SIG-M5 treated with dmso at 0.1 percent for 504 hours (cell line): ENCODE data around the gene INHBB.

Source experiments
- DNase-seq: peaks from one replicate; lab custom pipeline; 2025; ENCODE audit not compliant: unreplicated experiment; lab: John Stamatoyannopoulos, UW

INHBB gene

GRCh38 chr2:120354467-120354866 is 8.5 kb downstream of the INHBB start:
- DNase-seq = no peak

GRCh38 chr2:120354935-120355779 is 9.2 kb downstream of the INHBB start:
- DNase-seq = no peak

DNA sequence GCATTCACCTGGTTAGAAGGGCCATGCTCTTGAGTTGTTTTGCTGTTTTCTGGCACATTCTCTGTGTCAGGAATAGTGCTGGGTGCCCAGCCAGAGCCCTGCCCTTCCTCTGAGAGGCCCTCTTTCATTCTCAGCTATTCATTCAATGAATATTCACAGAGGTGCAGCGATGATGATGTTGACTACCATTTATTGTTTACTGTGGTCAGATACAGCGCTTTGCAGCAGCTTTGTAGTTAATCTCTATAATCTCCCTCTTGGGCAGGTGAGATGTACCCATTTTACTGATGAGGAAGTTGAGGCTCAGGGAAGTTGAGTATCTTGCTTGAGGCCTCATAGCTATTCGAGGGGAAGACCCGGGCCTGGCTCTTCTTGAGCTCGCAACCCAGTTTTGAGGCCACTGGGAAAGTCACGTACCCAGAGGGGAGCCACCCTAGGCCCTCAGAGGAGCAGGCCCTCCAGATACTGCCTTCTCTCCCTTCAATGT is 9.9 kb downstream of the INHBB start:
- DNase-seq = no peak

DNA sequence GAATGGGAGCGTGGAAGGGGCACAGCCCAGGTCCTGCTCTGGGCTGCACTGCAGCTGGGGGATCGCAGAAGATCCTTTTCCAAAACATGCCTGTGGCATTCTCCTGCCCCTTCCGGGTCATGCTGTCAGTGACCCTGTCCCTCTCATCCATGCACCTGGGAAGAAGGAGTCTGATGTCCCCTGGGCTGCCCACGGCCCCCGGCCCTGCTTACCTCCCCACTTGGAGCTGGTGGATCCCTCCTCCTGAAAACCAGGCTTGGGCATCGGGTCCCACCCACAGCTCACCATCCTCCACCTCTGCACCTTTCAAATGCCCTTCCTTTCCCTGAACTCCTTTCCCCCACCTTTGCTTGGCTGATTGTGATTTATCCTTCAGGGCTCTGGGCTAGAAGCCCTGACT is 11.8 kb downstream of the INHBB start:
- no peak for DNase-seq

DNA sequence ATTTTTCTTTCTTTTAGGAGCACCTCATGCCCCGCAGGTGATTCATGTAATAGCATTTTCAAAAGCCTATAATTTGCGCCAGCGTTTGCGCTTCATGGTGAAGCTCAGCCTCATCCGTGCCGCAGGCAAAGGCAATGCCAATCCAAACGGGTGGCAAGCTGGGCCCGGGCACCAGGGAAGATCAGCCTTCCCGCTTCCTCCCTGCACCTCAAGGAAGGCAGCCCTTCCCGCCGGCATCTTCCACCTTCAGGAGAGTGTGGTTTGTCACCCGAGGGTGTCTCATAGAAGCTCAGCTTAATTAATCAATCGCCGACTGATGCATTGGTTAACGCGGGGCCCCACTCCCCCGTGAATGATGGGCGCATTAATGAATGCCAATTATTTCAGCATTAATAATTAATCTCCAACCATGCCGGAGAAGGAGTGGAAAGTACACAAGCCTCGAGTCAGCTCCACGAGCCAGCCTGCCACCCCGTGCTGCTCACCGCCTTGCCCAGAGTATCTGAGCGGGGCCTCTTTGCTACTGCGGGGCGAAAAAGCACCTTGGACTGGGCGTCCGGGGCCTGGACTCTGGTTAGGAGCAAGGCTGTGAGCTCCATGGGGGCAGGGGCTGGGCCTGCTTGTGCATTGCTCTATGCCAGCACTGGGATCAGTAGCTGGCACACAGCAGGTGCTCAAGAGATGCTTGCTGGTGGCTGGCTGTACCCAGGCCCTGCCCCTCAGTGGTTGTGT is 13.0 kb downstream of the INHBB start:
- no peak for DNase-seq

DNA sequence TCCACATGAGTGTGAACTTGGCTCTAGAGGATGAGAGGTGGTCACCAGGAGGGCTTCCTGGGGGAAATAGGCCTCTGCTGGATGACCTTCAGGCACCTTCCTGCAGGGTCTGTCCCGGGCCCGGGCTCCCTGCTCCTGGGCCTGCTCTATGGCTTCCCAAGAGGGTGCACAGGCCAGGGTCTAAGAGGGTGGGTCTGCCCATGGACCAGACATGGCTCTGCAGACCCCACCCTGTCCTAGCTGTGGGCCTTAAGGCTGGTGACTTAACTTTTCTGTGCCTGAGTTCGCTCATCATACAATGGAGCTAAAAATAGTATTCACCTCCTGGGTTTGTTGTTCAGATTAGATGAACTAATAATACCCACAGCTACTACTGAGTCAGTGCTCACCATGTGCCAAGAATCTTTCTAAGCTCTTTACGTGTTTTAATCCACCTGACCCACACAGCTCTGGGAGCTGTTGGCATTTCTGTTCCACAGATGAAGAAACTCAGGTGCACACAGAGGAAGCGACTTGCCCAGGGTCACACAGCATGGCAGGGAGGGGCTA is 14.4 kb downstream of the INHBB start:
- no peak for DNase-seq

DNA sequence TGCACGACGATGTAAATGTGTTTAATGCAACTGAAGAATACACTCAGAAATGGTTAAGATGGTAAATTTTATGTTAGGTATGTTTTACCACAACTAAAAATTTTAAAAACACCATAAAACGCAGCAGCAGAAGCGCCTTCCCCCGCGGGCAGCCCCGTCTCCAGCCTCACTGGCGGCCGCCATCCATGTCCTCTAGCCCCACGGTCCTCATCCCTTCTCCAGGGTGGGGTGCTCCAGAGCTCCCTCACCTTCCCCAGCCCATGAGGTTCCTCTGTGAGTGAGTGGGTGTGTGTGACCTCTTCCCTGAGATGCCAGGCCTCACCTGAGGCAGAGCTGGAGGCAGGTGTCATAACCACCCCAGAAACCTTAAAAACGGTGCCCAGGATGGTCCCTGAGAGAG is 17.0 kb downstream of the INHBB start:
- DNase-seq = no peak

DNA sequence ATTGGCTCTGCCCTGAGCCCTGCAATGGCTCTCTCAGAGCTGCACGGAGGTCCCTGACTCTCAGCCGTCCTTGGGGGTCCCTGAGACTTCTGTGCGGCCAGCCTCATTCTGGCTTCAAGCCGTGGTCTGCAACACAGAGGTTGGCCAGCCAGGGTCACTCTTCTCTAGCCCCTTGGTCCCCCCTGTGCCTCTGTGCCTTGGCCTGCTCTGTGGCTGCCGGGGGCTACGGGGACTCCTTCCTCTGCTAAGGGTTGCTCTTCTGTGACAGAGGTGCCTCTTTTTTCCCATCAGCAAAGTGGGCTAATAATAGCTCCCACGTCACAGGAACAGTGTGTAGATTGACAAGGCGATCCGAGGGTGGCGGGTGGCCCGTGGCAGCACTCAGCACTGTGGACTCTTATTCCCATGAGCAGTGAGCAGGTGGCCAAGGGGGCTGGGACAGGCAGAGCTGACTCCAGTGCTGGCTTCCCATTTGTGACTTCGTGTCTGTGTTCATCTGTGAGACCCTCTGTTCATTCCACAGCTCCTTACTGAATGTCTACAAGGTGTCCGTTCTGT is 19.4 kb downstream of the INHBB start:
- no peak for DNase-seq

- DNase-seq = no peak
Observed at GRCh38 chr2:120366698-120367097, 20.8 kb downstream of the INHBB start.

DNA sequence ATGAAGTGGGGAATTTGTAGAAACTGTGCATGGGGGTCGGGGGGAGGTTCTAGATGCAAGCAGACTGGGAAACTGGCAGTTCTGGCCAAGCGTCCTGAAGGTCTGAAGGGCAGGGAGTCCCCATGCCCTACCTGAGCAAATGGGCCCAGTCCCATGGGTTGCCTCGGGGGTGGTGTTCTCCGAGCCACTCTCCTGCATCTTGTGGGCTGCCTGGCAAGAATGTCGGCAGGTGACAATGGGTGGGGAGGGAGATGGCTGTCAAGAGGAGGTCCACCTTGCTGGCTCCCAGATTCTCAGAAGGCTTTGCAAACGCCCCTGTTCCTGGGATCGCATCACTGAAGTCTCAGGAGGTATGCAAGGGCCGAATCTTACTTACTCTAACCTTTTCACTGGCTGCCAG is 21.3 kb downstream of the INHBB start:
- DNase-seq = no peak

DNA sequence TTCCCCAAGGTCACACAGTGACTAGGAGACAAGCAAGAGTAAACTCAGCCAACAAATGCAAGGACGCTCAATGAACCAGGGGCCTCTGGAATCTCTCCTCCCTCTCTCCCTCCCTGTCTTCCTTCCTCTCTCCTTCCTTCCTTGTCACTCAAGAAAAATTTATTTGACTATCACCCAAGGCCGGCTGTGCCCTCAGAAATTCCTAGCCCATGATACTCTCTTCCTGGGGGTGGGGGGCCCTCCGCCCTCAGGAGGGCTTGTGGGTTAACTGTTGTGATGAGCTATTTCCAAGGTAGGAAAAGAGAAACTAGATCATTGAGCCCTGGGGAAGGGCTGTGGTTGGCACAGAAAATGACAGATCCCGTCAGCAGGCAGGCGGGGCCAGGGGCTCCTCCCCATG is 21.7 kb downstream of the INHBB start:
- no peak for DNase-seq

- no peak for DNase-seq
Observed at GRCh38 chr2:120368086-120368485, 22.1 kb downstream of the INHBB start.

DNA sequence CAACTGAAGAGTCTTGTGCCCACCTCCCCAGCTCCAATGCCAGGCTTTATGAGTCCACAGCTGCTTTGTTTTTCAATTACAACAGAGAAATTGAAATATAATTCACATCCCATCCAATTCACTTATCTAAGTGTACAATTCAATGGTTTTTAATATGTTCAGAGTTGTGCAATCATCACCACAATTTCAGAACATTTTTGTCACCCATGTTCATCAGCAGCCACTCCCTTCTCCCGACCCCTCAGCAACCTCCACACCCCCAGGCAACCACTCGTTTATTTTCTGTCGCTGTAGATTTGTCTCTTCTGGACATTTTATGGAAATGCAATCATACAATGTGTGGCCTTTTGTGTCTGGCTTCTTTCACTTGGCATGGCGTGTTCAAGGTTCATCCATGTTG is 23.3 kb downstream of the INHBB start:
- DNase-seq = no peak

DNA sequence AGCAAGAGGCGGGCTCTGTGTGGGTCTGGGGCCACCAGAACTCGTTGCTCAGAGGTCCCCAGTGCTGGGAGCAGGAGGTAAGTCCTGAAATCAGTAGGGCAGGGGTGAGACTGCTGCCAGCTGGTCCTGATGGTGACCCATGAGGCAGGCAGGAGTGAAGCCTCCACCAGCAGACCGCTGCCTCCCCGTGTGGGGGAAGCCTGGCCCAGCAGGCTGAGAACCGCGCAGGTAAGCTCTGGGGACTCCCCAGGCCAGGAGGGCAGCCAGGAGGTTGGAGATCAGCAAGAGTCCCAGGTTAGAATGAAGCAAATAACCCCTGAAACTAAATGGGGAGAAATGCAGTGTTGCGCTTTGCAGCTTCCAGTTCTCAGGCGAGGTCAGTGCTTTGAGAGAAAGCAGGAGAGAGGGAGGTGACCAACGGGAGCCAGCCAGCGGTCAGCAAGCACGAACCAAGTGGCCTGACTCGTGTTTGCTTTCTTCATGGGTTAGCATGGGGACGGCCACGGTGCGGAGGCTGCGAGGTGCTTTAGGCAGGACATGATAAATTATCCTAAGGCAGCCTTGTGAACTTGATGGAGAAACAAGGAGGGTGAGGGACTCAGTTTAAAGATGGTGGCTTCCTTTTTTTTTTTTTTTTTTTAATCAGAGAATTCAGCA is 26.2 kb downstream of the INHBB start:
- no peak for DNase-seq

DNA sequence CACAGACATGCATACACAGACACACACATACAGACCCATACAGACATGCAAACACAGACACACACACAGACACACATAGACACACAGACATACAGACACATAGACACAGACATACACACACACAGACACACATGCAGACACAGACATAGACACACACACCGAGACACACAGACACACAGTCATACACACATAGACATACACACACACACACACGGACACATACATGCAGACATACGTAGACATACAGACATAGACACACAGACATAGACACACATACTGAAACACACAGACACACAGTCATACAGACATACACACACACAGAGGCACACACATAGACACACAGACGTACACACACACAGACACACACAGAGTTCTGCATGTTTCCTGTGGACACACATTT is 26.9 kb downstream of the INHBB start:
- no peak for DNase-seq

GRCh38 chr2:120373424-120373823 is 27.5 kb downstream of the INHBB start:
- no peak for DNase-seq

DNA sequence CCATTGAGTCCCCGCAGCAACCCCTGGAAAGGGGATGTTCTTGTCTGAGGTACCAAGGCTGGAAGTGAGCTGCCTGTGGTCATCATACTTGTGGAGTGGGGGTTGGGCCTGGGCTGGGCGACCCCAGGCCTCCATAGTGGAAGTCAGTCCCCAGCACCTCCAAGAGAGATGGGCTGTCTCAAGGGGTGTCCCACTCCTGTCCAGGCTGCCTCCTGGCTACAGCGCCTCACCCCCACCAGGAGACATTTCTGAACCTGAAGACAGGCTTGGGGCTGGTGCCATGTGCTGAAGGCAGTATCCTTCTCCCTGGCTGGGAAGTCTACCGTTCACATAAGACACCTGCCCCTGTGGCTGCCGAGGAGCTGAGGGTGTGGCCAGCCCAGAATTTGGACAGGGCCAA is 28.9 kb downstream of the INHBB start:
- DNase-seq = no peak

- no peak for DNase-seq
Observed at GRCh38 chr2:120375251-120376020, 29.5 kb downstream of the INHBB start.

GRCh38 chr2:120376101-120376500 is 30.2 kb downstream of the INHBB start:
- no peak for DNase-seq
